Uterus (tissue), 4 donors: ENCODE measurements around the gene ATF4. TPM values are rescaled to one million over a fixed set of nuclear protein-coding genes. Genes with fewer than 3 reads are reported as not detected.
"Not testable (repeated sequence)": the region's sequence is repeated elsewhere in the genome, so short reads cannot be mapped to it uniquely, and the experiment has no call there.

ENCODE experiments used
- DNase-seq, 2 donors: peaks; one replicate each; pipeline ENCODE4 v3.0.0-alpha.2; 2019 to 2020
- H3K27ac ChIP-seq, 2 donors: fragments of 200-600 bp; sonication (generic); 1 replicate in 1 of 2; 2 replicates in 1 of 2; pipeline ENCODE4 v1.5.1; 2016 to 2018
- H3K27me3 ChIP-seq, 2 donors: fragments of 200-600 bp; sonication (generic); one replicate each; pipeline ENCODE4 v1.5.1; 2018 to 2019; ENCODE audit warnings: control low read depth in 1 of 2
- H3K36me3 ChIP-seq, 2 donors: fragments of 200-600 bp; sonication (generic); one replicate each; pipeline ENCODE4 v1.5.1; 2019; ENCODE audit warnings: control low read depth in 1 of 2
- H3K4me1 ChIP-seq, 2 donors: fragments of 200-600 bp; sonication (generic); one replicate each; pipeline ENCODE4 v1.5.1; 2018 to 2019; ENCODE audit warnings: control low read depth in 1 of 2
- H3K4me3 ChIP-seq, 2 donors: fragments of 200-600 bp; sonication (generic); 1 replicate in 1 of 2; 2 replicates in 1 of 2; pipeline ENCODE4 v1.5.1; 2018 to 2019; ENCODE audit warnings: mild to moderate bottlenecking in 1 of 2
- H3K9me3 ChIP-seq, 2 donors: fragments of 200-600 bp; sonication (generic); one replicate each; pipeline ENCODE4 v1.5.1; 2019; ENCODE audit warnings: control low read depth in 1 of 2
- CTCF ChIP-seq, 4 experiments: fragments of 200-600 bp in 2 of 4; fragments of 450-650 bp in 2 of 4; sonication (generic) in 2 of 4; IDR thresholded peaks; one replicate each; pipeline ENCODE4 v1.5.1; 2016 to 2019; ENCODE audit warnings: antibody characterized with exemption in 4 of 4, mild to moderate bottlenecking in 2 of 4, moderate library complexity in 1 of 4
- POLR2A ChIP-seq, 2 donors: fragments of 450-650 bp; IDR thresholded peaks; one replicate each; pipeline ENCODE4 v1.6.1; 2016; ENCODE audit warnings: antibody characterized with exemption in 2 of 2, mild to moderate bottlenecking in 1 of 2, moderate library complexity in 1 of 2
- intact Hi-C: fragments of 100-400 bp; cut with DNase I; formaldehyde crosslinking; loops from one replicate; pipeline ENCODE4 v1.15.1; 2023; ENCODE audit warnings: low total_unique reads
- total RNA-seq, 4 donors: library from RNA; depleted of rRNA in 3 of 4; stranded (reverse); fragments of >200 nt in 3 of 4; gene quantifications; one replicate each; pipeline versions ENCODE4 v1.1.0 to v1.2.4, GENCODE V29; 2014 to 2023
- donor health status: DM: yes; HTN: yes; CAD: no.

The ATF4 gene
- total RNA-seq, 4 donors from 2014 or later = 105 to 351 (median 293) TPM

GRCh38 chr22:39518144-39518786 is 2.1 kb upstream of the ATF4 start:
- Histone ChIP-seq H3K4me1 (peaks cover 9 to 24% of the 10 kb centered on the region in 2 donors), H3K9me3 (no peaks in the 10 kb centered on the region), H3K27ac (peak overlapping the region in 1 of 2 donors; percentile 99), H3K4me3 (no peak overlapping the region), H3K36me3 (no peaks in the 10 kb centered on the region), H3K27me3 (no peaks in the 10 kb centered on the region)
- DNase-seq = no peak
- TF ChIP-seq CTCF (IDR thresholded peaks at IDR 0.05) = no peak
- TF ChIP-seq POLR2A (IDR thresholded peaks at IDR 0.05) = no peak
- intact Hi-C loops = loop anchor here (10.0 kb wide), 1 partner anchor 343 kb away; no protein-coding TSS in a partner anchor

GRCh38 chr22:39518996-39519680 is 1.2 kb upstream of the ATF4 start:
- no peaks in the 10 kb centered on the region for H3K36me3 ChIP-seq
- H3K27ac ChIP-seq = peak overlapping the region; percentile 98 to 99
- peak overlapping the region; percentile 94 to 100 for H3K4me3 ChIP-seq
- peaks cover 9 to 28% of the 10 kb centered on the region in 2 donors for H3K4me1 ChIP-seq
- no peaks in the 10 kb centered on the region for H3K27me3 ChIP-seq
- DNase-seq = no peak
- intact Hi-C loops = loop anchor here (10.0 kb wide), 1 partner anchor 344 kb away; no protein-coding TSS in a partner anchor
- no peaks in the 10 kb centered on the region for H3K9me3 ChIP-seq
- TF ChIP-seq POLR2A (IDR thresholded peaks at IDR 0.05) (no peak), CTCF (IDR thresholded peaks at IDR 0.05) (no peak)

- TF ChIP-seq CTCF (IDR thresholded peaks at IDR 0.05) = peak; percentile 43 to 45 (median 43)
- TF ChIP-seq POLR2A (IDR thresholded peaks at IDR 0.05) = peak; percentile 71 to 72
- DNase-seq = peak; percentile 97 to 99
- Histone ChIP-seq H3K4me3 (peak overlapping the region; percentile 94 to 100), H3K9me3 (no peaks in the 10 kb centered on the region), H3K4me1 (peaks cover 9 to 28% of the 10 kb centered on the region in 2 donors), H3K27me3 (no peaks in the 10 kb centered on the region), H3K27ac (peak overlapping the region; percentile 98 to 99), H3K36me3 (no peaks in the 10 kb centered on the region)
- intact Hi-C loops = loop anchor here (10.0 kb wide), 1 partner anchor 345 kb away; no protein-coding TSS in a partner anchor
Observed at GRCh38 chr22:39519681-39520225, 609 bp upstream of the ATF4 start.

GRCh38 chr22:39521106-39521885 is 934 bp downstream of the ATF4 start:
- Histone ChIP-seq H3K27ac (peak overlapping the region; percentile 98 to 99), H3K4me1 (peaks cover 9 to 33% of the 10 kb centered on the region in 2 donors), H3K4me3 (peak overlapping the region; percentile 94 to 100)
- H3K27me3 ChIP-seq, H3K9me3 ChIP-seq, intact Hi-C loops, H3K36me3 ChIP-seq: not testable (repeated sequence)
- DNase-seq = peak in 1 of 2 donors; percentile 85

GRCh38 chr22:39522091-39522490 is 1.7 kb downstream of the ATF4 start:
- Histone ChIP-seq H3K4me3 (peak overlapping the region; percentile 94 to 100), H3K27ac (peak overlapping the region; percentile 98 to 99), H3K4me1 (peaks cover 9 to 33% of the 10 kb centered on the region in 2 donors)
- H3K27me3 ChIP-seq, intact Hi-C loops, H3K9me3 ChIP-seq, DNase-seq, H3K36me3 ChIP-seq: not testable (repeated sequence)
